Hematopoietic multipotent progenitor cell treated with erythropoietin and hydrocortisone succinate and interleukin-3 and kit ligand, for 4 days (in vitro differentiated cells): Measurements from ENCODE around the gene FXR2.

Experiments
- DNase-seq: peaks from one replicate; pipeline ENCODE4 v3.0.0-alpha.2; 2015

Gene FXR2

DNA sequence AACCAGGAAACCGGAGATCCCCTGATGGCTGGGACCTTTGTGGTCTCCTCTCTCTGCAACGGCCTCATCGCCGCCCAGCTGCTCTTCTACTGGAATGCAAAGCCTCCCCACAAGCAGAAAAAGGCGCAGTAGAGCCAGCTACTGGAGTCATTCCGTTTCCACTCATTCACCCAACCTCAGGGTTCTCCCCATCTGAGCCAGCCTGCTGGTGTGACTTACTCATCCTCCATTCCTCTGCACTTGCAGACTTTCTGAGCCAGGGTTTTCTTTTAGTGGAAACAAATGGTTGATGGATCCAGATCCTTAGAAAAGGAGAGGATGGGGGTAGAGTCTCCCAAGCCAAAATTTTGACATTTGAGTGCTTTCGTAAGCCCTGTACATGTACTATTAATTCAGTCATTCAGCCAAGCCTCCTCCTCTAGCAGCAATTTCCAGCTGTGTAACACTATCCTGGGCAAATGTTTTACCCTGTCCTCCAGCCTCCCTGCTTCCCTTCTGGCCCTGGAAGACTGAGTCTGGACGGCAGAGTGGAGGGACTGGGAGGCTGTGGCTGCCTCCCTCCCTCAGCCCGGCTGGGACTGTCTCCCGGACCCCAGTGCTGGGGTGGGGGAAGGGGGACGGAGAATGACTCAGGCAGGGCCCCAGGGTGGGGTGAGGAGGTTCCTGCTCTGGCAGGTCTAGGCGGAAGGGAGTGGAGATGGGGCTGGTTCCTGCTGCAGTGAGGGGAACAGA, 27.1 kb downstream of the FXR2 start:
- DNase-seq, result peak; percentile 54

DNA sequence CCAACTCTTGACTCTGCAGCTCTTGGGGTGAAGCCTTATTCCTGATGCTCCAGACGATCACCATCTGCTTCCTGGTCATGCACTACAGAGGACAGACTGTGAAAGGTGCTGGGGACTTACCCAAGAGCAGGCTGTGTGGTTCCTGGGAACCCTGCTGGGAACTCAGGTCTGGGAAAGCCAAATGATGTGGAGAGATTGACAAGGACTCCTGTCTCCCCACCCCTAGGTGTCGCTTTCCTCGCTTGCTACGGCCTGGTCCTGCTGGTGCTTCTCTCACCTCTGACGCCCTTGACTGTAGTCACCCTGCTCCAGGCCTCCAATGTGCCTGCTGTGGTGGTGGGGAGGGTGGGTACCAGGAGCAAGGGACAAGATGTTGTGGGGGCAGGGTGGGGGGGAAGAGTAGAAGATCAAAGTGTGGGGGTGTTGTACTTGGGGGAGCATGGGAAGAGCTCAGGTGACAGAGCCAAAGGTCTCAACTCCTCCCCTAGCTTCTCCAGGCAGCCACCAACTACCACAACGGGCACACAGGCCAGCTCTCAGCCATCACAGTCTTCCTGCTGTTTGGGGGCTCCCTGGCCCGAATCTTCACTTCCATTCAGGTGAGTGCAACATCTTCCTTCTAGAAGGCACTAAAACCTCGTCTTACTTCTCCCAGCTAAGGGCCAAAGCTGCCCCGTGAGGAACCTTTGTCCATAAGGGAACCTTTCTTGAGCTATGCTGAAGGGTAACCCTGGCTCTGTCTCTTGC, 27.9 kb downstream of the FXR2 start:
- peak; percentile 35 for DNase-seq

DNA sequence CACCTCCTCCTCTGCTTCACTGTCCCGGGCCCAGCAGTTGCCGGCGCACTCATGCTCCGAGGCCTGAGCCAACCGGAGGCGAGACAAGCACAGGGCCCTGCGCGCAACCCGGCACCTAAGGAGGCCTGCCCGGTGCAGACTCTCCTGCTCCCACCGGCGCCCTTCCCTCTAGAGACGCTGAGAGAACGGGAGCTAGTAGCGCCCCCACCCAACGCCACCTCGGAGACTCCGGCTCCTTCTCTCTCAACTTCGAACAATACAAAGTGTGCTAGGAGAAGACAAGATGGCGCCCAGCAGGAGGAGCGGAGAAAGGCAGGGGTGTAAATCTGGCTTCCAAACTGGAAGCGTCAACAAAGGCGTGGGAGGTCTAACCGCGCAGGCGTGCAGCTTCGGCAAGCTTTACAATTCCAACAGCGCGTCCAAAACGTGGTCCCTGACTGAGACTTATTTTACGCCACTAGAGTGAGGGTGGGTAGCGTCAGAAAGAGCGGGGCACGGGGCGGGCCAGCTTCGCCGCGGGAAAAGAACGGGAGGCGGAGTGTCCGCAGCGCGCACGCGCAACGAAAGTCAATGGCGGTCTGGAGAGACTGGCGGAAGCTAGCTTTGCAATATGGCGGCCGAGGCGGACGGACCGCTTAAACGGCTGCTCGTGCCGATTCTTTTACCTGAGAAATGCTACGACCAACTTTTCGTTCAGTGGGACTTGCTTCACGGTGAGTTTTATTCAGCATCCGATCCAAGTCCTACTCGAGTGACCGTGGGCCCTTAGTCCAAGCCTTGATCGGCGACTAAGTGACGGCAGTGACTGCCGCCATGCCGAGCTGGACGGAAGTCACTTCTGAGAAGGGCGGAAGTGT, 31.2 kb downstream of the FXR2 start, which contains the start of gene MPDU1:
MPDU1 (plus strand) TSS at position 600 of the 857 bp plus-strand sequence; CDS start at position 611, 11 bp downstream.
- peak; percentile 99 for DNase-seq

DNA sequence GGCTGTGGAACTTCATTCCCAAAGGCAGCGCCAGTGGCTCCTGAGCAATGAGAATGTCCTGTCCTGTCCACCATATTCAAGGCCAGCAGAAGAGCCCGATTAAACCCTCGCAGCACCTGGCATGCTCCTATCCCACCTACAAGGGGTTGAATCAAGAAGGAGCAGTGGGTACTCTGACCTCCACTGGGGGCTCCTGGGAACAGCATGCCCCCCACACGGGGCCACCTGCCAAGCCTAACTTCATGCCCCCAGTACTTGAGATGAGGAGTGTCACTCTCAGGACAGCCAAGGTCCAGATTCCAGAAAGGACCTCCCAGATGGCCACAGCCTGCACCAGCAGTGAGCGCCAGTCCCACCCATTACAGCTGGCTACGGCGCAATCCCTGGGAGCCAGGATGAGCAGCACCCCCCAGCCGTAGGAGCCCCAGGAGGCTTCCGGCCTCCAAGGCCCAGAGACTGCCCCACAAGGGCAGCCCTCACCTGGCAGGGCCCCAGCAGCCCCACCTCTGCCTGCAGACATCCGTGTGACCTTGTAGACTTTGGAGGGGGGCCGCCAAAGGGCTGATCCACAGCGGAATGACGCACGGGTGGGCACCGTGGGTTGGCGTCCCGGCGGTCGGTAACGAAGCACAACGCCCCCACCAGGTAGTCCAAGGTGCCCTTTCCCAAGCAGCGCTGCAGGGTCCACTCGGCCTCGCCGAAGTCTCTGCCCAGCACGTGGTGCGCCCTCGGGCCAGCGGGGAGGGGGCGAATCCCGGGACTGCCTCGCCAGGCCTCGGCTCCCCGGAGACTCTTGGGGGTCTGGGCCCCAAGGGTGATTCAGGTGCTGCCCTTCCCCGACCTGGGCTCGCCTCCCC, 32.1 kb downstream of the FXR2 start:
- no peak for DNase-seq

DNA sequence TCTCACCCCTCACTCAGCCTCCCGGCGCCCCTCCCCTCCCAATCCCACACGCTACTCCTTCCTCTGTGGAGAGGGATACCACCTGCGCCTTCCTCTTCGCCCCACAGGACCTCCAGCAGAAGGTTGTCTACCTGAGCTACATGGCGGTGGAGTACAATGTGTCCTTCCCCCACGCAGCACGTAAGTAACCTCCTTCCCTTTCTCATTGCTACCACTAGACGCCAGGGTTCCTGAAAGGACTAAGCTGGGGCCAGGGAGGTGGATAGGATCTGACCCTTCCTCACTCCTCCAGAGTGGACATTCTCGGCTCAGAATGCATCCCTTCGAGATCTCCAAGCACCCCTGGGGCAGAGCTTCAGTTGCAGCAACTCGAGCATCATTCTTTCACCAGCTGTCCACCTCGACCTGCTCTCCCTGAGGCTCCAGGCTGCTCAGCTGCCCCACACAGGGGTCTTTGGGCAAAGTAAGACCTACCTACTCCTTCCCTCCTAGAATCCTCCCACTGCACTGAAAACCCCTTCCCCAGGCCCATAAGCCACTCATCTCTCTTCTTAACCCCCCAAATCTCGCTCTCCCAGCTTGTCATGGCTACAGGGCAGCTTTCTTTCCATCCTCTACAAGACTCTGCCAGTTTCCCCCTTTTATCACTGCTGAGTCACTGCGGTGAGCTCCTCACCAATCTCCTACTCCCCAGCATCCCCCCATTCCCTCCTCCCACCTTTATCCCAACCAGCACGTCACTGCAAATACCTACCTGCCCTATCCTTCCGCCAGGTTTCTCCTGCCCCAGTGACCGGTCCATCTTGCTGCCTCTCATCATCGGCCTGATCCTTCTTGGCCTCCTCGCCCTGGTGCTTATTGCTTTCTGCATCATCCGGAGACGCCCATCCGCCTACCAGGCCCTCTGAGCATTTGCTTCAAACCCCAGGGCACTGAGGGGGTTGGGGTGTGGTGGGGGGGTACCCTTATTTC, 33.8 kb downstream of the FXR2 start:
- DNase-seq, result peak; percentile 81

DNA sequence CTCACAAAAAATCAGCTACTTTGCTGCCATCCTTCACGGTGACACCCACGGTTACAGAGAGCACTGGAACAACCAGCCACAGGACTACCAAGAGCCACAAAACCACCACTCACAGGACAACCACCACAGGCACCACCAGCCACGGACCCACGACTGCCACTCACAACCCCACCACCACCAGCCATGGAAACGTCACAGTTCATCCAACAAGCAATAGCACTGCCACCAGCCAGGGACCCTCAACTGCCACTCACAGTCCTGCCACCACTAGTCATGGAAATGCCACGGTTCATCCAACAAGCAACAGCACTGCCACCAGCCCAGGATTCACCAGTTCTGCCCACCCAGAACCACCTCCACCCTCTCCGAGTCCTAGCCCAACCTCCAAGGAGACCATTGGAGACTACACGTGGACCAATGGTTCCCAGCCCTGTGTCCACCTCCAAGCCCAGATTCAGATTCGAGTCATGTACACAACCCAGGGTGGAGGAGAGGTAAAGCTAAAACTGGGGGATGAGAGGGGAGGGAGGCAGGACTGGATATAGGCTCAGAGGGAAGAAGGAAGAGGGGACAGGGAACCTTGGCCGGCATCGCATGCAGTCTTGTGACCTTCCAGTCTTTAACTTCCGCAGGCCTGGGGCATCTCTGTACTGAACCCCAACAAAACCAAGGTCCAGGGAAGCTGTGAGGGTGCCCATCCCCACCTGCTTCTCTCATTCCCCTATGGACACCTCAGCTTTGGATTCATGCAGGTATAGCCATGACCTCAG, 34.7 kb downstream of the FXR2 start:
- DNase-seq, result no peak

DNA sequence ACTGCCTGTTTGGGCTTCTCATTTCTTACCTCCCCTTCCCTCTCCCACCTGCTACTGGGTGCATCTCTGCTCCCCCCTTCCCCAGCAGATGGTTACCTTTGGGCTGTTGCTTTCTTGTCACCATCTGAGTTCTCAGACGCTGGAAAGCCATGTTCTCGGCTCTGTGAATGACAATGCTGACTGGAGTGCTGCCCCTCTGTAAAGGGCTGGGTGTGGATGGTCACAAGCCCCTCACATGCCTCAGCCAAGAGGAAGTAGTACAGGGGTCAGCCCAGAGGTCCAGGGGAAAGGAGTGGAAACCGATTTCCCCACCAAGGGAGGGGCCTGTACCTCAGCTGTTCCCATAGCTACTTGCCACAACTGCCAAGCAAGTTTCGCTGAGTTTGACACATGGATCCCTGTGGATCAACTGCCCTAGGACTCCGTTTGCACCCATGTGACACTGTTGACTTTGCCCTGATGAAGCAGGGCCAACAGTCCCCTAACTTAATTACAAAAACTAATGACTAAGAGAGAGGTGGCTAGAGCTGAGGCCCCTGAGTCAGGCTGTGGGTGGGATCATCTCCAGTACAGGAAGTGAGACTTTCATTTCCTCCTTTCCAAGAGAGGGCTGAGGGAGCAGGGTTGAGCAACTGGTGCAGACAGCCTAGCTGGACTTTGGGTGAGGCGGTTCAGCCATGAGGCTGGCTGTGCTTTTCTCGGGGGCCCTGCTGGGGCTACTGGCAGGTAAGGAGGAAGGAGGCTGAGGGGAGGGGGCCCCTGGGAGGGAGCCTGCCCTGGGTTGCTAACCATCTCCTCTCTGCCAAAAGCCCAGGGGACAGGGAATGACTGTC, 35.5 kb downstream of the FXR2 start, which contains the start of gene CD68:
CD68 (plus strand) TSS at position 638 of the 833 bp plus-strand sequence; CDS start at position 678, 40 bp downstream.
- DNase-seq, result peak; percentile 94

DNA sequence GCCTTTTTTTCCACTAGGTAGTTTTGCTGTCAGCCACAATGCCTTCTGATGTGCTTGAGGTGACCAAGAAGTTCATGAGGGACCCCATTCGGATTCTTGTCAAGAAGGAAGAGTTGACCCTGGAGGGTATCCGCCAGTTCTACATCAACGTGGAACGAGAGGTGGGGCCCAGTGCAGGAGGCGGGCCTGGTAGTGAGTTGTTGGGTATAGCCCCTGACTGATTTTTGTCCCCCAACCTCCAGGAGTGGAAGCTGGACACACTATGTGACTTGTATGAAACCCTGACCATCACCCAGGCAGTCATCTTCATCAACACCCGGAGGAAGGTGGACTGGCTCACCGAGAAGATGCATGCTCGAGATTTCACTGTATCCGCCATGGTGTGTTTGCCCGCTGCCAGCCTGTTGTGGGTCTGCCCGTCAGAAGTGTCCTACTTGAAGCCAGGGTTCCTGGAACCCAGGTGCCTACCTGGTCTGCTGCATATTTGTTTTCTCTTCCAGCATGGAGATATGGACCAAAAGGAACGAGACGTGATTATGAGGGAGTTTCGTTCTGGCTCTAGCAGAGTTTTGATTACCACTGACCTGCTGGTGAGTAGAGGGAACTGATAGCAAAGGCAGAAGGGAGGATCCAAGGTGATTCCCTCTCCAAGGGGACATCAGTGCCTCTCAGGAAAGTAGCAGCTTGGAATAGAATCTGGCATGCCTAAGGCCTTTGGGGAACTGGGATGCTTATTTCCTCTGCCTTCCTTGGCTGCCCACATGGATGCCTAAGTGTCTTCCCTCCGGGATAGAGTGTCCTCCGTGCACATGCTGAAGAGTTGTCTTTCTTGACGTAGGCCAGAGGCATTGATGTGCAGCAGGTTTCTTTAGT, 37.1 kb downstream of the FXR2 start:
- no peak for DNase-seq

DNA sequence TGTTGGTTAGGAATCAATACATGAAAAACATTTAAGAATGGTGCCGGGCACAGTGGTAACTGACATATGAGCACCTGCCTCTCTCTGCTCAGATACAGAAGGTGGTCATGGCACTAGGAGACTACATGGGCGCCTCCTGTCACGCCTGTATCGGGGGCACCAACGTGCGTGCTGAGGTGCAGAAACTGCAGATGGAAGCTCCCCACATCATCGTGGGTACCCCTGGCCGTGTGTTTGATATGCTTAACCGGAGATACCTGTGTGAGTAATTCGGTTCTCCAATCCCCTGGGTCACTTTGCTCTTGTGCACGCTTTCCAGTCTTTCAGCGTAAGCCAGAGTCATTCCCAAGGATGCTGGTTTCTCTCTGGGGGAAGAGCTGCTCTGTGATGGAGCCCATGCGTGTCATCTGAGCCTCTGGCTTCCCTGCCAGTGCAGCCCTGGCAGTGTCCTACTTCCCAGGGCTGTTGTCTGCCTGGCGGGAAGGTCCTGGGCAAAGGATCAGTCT, 38.2 kb downstream of the FXR2 start:
- no peak for DNase-seq

DNA sequence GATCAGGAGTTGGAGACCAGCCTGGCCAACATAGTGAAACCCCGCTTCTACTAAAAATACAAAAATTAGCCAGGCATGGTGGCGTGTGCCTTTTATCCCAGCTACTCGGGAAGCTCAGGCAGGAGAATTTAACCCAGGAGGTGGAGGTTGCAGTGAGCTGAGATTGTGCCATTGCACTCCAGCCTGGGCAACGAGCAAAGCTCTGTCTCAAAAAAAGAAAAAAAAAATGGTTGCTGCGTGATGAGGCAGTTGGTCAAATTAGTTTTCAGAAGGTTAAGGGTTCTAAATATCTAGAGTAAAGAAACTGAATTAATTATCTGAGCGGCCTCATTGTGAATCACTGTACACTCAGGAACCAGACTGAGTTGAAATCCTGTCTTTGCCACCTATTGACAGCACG, 38.7 kb downstream of the FXR2 start:
- no peak for DNase-seq

DNA sequence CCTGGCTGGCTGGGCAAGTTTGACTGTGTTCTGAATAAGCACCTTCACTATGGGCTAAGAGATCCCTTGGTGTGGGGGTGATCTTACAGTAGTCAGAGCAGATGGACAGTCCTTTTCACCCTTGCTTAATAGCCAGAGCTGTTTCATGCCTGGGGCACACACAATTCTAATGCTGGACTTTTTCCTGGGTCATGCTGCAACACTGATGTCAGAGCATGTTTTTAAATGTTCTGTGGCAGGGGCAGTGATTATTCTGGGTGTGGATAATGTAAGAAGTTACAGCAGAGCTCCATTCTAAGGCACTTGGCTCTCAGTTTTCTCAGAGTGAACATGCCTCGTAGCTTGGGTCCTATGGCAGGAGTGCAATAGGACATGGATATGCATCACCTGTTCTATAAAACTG, 39.2 kb downstream of the FXR2 start:
- no peak for DNase-seq

DNA sequence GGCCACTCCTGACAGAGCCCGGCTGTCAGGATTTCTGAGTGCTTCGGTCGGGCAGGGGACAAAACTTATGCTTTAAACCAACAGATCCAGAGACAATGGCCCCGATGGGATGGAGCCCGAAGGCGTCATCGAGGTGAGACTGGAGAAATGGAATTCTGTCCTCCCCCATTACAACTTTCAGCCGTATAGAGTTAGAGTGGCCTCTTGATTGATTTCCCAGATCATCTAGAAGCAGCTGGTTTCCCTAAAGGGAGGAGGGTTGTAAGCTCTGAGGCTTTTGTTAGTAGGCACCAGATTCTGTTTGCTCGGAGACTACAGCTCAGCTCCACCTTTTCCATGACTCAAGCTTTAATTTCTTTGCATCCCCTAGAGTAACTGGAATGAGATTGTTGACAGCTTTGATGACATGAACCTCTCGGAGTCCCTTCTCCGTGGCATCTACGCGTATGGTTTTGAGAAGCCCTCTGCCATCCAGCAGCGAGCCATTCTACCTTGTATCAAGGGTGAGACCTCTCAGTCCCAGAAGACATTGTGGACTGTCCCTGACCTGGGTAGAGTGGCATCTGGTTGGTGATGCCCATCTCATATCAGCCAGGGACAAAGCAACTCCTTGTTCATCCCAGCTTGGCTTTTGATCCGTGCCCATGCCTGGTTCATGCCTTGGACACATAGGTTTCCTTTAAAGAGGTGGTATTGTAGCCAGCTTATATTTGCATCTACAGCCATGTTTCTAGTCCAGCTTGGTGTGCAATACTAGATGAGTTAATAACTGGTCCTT, 40.3 kb downstream of the FXR2 start:
- peak; percentile 25 for DNase-seq

DNA sequence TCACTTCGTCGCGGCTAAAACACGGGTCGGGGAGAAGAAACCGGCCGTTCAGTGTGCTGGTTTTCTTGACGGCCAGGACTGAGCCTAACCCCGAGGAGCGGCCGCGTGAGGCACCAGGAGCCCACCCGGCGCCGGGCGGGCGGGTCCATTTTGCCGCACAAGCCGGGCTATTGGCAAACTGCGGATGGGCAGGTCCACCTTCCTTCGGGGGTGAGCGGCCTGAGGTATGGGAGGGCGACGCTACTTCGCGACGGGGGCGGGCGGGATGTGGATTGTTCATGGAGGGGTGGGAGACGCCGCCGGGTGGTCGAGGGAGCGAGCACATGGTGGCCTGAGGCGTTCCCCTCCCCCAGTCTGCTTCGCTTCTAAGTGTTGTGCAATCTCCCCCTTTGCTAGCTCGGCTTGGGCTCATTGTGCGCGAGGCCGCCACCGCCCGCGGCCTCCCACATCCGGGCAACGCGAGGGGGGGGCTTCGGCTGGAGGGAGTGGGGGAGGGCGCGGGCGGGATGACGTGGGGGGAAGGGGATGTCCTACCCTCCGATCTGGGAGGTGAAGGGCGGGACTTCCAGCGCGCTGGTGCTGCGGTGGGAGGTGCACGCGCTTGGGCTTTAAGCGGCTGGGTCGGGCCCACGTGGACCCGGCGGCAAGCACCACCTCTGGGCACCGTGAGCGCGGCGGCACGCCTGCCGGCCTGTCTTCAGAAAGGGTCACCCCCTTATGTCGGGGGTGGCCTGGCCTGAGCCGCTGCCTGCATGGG, 41.2 kb downstream of the FXR2 start:
- peak; percentile 97 for DNase-seq

DNA sequence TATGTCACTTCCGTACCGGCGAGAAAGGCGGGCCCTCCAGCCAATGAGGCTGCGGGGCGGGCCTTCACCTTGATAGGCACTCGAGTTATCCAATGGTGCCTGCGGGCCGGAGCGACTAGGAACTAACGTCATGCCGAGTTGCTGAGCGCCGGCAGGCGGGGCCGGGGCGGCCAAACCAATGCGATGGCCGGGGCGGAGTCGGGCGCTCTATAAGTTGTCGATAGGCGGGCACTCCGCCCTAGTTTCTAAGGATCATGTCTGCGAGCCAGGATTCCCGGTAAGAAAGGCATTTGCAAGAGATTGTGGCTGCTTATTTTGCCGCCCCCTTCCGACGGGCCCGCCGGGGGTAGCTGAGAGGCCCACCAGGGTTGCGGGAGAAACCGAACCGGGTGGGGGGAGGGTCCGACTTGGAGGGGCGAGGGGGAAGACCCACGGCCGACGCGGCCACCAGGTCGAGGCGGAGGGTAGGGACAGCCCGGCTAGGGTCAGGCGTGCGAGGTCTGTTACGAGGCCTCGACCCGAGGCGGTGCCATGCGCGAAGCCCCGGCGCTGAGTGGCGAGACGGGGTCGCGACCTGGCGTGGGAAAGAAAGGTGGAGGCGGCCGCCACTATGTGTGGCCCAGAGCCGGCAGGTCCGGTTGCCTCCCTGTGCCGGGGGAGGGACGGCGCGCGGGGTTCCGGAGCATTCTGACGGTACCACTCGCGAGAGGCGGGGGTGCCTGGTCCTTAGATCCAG, 41.9 kb downstream of the FXR2 start:
- peak; percentile 100 for DNase-seq

DNA sequence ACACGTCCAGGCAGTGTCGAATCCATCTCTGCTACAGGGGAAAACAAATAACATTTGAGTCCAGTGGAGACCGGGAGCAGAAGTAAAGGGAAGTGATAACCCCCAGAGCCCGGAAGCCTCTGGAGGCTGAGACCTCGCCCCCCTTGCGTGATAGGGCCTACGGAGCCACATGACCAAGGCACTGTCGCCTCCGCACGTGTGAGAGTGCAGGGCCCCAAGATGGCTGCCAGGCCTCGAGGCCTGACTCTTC, 42.4 kb downstream of the FXR2 start:
- no peak for DNase-seq

DNA sequence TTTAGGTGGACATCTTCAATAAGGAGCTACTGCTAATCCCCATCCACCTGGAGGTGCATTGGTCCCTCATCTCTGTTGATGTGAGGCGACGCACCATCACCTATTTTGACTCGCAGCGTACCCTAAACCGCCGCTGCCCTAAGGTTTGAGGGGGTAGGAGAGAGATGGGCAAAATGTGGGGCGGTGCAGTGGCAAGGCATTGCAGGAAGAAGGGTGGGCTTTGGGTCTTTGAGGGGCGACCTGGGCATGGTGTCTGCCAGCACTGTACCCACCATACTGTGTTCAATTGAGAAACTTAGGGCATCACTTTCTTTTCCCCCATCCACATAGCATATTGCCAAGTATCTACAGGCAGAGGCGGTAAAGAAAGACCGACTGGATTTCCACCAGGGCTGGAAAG, 44.3 kb downstream of the FXR2 start:
- no peak for DNase-seq
